Stimulated activated CD8-positive, alpha-beta memory T cell treated with anti-CD3 and anti-CD28 coated beads, Interleukin-12 subunit alpha, Interleukin-12 subunit beta, amount 100 ng/mL, for 1 hour (primary cell): Measurements from ENCODE around the gene RAPGEF1.

Experiments
- DNase-seq: peaks from one replicate; pipeline ENCODE4 v3.0.0-alpha.2; 2020; ENCODE audit warnings: low read depth

The RAPGEF1 gene

GRCh38 chr9:131704988-131705387, 34.9 kb downstream of the RAPGEF1 start:
- no peak for DNase-seq

- no peak for DNase-seq
These were observed 35.5 kb downstream of the RAPGEF1 start for GRCh38 chr9:131704141-131704983.

- no peak for DNase-seq
These were observed 36.2 kb downstream of the RAPGEF1 start for GRCh38 chr9:131703697-131704096.

GRCh38 chr9:131702911-131703310, 37.0 kb downstream of the RAPGEF1 start:
- no peak for DNase-seq

- DNase-seq = no peak
These were observed 38.0 kb downstream of the RAPGEF1 start for GRCh38 chr9:131701789-131702337.

- no peak for DNase-seq
These were observed 38.5 kb downstream of the RAPGEF1 start for GRCh38 chr9:131701436-131701781.

- no peak for DNase-seq
These were observed 39.0 kb downstream of the RAPGEF1 start for GRCh38 chr9:131700765-131701435.

GRCh38 chr9:131700076-131700475, 39.8 kb downstream of the RAPGEF1 start:
- no peak for DNase-seq

- no peak for DNase-seq
These were observed 41.3 kb downstream of the RAPGEF1 start for GRCh38 chr9:131698618-131698985.

- DNase-seq = no peak
These were observed 41.8 kb downstream of the RAPGEF1 start for GRCh38 chr9:131697908-131698617.

GRCh38 chr9:131697097-131697496, 42.8 kb downstream of the RAPGEF1 start:
- no peak for DNase-seq

GRCh38 chr9:131695836-131696460, 43.9 kb downstream of the RAPGEF1 start:
- no peak for DNase-seq

GRCh38 chr9:131695366-131695765, 44.5 kb downstream of the RAPGEF1 start:
- DNase-seq = no peak

- no peak for DNase-seq
These were observed 46.0 kb downstream of the RAPGEF1 start for GRCh38 chr9:131693651-131694597.

- DNase-seq = no peak
These were observed 47.0 kb downstream of the RAPGEF1 start for GRCh38 chr9:131692612-131693562.

- DNase-seq = no peak
These were observed 47.8 kb downstream of the RAPGEF1 start for GRCh38 chr9:131691969-131692611.

GRCh38 chr9:131690941-131691573, 48.8 kb downstream of the RAPGEF1 start:
- DNase-seq = no peak

GRCh38 chr9:131690462-131690861, 49.4 kb downstream of the RAPGEF1 start:
- DNase-seq = no peak

- DNase-seq = no peak
These were observed 51.5 kb downstream of the RAPGEF1 start for GRCh38 chr9:131688377-131688776.
